ENCODE data around the gene SSB. TPM values are rescaled to one million over a fixed set of nuclear protein-coding genes. Genes with fewer than 3 reads are reported as not detected.

Gene SSB
- total RNA-seq (10 to 100 TPM; 30.7 to 94.2 (median 41.4) TPM), polyA plus RNA-seq (10 to 100 TPM; 60.0 to 76.5 (median 66.6) TPM)
- long read RNA-seq, donor 1, transcript SSB-201 (12 exons, 1,709 nt): major isoform, 8 of 19 reads
- long read RNA-seq, donor 1, partial matches to known transcripts: 6 of 19 reads
- long read RNA-seq, donor 1, other reads (novel, unspliced or antisense): 0 of 19 reads
- long read RNA-seq, donor 2, transcript SSB-206 (4 exons, 619 nt): minor isoform, 5 of 38 reads
- long read RNA-seq, donor 2, transcript SSB-201 (12 exons, 1,709 nt): major isoform, 21 of 38 reads
- long read RNA-seq, donor 2, partial matches to known transcripts: 12 of 38 reads
- long read RNA-seq, donor 2, other reads (novel, unspliced or antisense): 0 of 38 reads
- long read RNA-seq, donor 3, transcript SSB-212 (2 exons, 392 nt): major isoform, 10 of 71 reads
- long read RNA-seq, donor 3, transcript SSB-201 (12 exons, 1,709 nt): minor isoform, 7 of 71 reads
- long read RNA-seq, donor 3, transcript SSB-206 (4 exons, 619 nt): minor isoform, 6 of 71 reads
- long read RNA-seq, donor 3, partial matches to known transcripts: 46 of 71 reads
- long read RNA-seq, donor 3, other reads (novel, unspliced or antisense): 0 of 71 reads
- long read RNA-seq, donor 4, partial matches to known transcripts: 0 of 6 reads
- long read RNA-seq, donor 4, other reads (novel, unspliced or antisense): 0 of 6 reads
- long read RNA-seq, donor 5, transcript SSB-212 (2 exons, 392 nt): minor isoform, 8 of 109 reads
- long read RNA-seq, donor 5, transcript SSB-206 (4 exons, 619 nt): minor isoform, 5 of 109 reads
- long read RNA-seq, donor 5, transcript SSB-201 (12 exons, 1,709 nt): major isoform, 13 of 109 reads
- long read RNA-seq, donor 5, partial matches to known transcripts: 83 of 109 reads
- long read RNA-seq, donor 5, other reads (novel, unspliced or antisense): 0 of 109 reads
- long read RNA-seq, donor 6: 0 reads
- long read RNA-seq, donor 7, transcript SSB-212 (2 exons, 392 nt): major isoform, 10 of 115 reads
- long read RNA-seq, donor 7, transcript SSB-201 (12 exons, 1,709 nt): minor isoform, 8 of 115 reads
- long read RNA-seq, donor 7, transcript SSB-206 (4 exons, 619 nt): minor isoform, 6 of 115 reads
- long read RNA-seq, donor 7, partial matches to known transcripts: 90 of 115 reads
- long read RNA-seq, donor 7, other reads (novel, unspliced or antisense): 0 of 115 reads
- long read RNA-seq, donor 8, transcript SSB-206 (4 exons, 619 nt): minor isoform, 9 of 170 reads
- long read RNA-seq, donor 8, transcript SSB-212 (2 exons, 392 nt): major isoform, 14 of 170 reads
- long read RNA-seq, donor 8, transcript SSB-201 (12 exons, 1,709 nt): major isoform, 14 of 170 reads
- long read RNA-seq, donor 8, partial matches to known transcripts: 130 of 170 reads
- long read RNA-seq, donor 8, other reads (novel, unspliced or antisense): 0 of 170 reads
- long read RNA-seq, donor 9, transcript SSB-212 (2 exons, 392 nt): major isoform, 17 of 149 reads
- long read RNA-seq, donor 9, transcript SSB-206 (4 exons, 619 nt): minor isoform, 6 of 149 reads
- long read RNA-seq, donor 9, transcript SSB-201 (12 exons, 1,709 nt): minor isoform, 6 of 149 reads
- long read RNA-seq, donor 9, partial matches to known transcripts: 119 of 149 reads
- long read RNA-seq, donor 9, other reads (novel, unspliced or antisense): 0 of 149 reads
- long read RNA-seq, donor 10, transcript SSB-201 (12 exons, 1,709 nt): major isoform, 10 of 30 reads
- long read RNA-seq, donor 10, partial matches to known transcripts: 19 of 30 reads
- long read RNA-seq, donor 10, other reads (novel, unspliced or antisense): 0 of 30 reads

DNA sequence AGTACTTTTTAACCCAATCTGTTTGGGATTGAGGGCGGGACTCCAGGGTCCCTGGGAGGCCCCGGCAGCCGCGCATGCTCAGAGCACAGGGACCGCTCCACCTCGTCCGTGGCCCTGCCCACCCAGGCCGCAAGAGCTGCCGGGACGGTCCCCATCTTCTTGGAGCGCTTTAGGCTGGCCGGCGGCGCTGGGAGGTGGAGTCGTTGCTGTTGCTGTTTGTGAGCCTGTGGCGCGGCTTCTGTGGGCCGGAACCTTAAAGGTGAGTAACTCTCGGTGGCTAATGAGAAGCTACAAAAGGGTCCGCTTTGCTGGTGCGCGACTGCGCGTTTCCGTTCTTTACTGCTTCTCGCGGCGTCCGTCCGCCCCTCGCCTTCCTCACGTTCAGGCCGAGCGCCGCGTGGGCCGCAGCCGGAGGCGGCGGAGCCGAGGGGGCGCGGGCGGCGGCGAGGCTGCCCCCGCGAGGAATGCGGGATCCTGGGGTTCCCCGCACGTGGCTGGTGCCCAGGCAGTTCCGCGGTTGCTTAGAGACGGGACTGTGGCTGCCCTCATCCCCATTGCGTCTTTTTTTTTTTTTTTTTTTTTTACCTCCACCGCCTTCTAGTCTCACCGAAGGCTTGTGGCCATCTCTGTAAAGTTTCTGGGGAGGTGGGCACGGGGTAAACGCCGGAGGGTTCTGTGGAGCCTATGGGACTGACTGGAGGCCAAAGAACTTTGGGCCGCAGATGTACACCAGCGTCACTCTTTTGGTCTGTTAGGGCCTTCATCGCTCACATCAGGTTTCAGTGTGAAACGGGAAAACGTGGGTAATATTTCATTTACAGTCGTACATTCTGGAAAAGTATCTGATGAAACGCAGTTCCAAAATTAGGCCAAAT, at the start of gene SSB:
Gene SSB (plus strand): TSS at position 154 of the 875 bp plus-strand sequence. CDS start 2,090 bp downstream, outside the sequence.
- Histone ChIP-seq H3K4me3 (peak within 1 kb of the TSS; percentile 74 to 93 (median 82)), H3K4me1 (peaks cover 8 to 49% (median 27%) of the 10 kb centered on the region in 4 donors), H3K27ac (peak within 1 kb of the TSS; percentile 85 to 91 (median 87)), H3K27me3 (no peaks in the 10 kb centered on the region), H3K9me3 (no peaks in the 10 kb centered on the region), H3K36me3 (peaks cover 10 to 31% (median 24%) of the 10 kb centered on the region in 4 donors)
- intact Hi-C loops (cut with DNase I; ENCODE audit: low total_unique reads): no loop called here
- DNase-seq: peak; percentile 90 to 97
- no peak for TF ChIP-seq POLR2A (IDR thresholded peaks at IDR 0.05)
- TF ChIP-seq, protein P1, sequence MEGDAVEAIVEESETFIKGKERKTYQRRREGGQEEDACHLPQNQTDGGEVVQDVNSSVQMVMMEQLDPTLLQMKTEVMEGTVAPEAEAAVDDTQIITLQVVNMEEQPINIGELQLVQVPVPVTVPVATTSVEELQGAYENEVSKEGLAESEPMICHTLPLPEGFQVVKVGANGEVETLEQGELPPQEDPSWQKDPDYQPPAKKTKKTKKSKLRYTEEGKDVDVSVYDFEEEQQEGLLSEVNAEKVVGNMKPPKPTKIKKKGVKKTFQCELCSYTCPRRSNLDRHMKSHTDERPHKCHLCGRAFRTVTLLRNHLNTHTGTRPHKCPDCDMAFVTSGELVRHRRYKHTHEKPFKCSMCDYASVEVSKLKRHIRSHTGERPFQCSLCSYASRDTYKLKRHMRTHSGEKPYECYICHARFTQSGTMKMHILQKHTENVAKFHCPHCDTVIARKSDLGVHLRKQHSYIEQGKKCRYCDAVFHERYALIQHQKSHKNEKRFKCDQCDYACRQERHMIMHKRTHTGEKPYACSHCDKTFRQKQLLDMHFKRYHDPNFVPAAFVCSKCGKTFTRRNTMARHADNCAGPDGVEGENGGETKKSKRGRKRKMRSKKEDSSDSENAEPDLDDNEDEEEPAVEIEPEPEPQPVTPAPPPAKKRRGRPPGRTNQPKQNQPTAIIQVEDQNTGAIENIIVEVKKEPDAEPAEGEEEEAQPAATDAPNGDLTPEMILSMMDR (IDR thresholded peaks at IDR 0.05): no peak
- peak; percentile 65 to 90 (median 89) for TF ChIP-seq POLR2AphosphoS5 (IDR thresholded peaks at IDR 0.05)
- 0 to 1% (median 0%) methylated on average over 57 to 67 of the region's 67 CpGs for WGBS, 5 donors

DNA sequence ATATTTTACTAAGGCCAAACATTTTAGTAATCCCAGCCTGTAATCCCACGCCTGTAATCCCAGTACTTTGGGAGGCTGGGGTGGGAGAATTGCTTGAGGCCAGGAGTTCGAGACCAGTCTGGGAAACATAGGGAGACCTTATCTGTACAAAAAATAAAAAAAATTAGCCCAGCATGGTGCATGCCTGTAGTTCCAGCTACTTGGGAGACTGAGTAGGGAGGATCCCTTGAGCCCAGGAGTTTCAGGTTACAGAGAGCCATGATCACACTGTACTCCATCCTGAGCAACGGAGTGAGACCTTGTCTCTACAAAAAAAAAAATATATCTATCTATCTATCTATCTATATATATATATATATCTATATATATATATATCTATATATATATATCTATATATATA, 45.9 kb upstream of the SSB start:
- DNase-seq: no peak
- Histone ChIP-seq H3K4me3 (no peak overlapping the region), H3K36me3 (peaks cover 0 to 9% (median 2%) of the 10 kb centered on the region in 4 donors), H3K27me3 (no peaks in the 10 kb centered on the region), H3K4me1 (no peaks in the 10 kb centered on the region), H3K9me3 (no peaks in the 10 kb centered on the region), H3K27ac (no peak overlapping the region)
- intact Hi-C loops (cut with DNase I; ENCODE audit: low total_unique reads): no loop called here
- 87 to 95% (median 92%) methylated on average over 3 of the region's 3 CpGs for WGBS, 5 donors
- no peak for TF ChIP-seq POLR2A (IDR thresholded peaks at IDR 0.05)
- TF ChIP-seq, protein P1 (IDR thresholded peaks at IDR 0.05): no peak

DNA sequence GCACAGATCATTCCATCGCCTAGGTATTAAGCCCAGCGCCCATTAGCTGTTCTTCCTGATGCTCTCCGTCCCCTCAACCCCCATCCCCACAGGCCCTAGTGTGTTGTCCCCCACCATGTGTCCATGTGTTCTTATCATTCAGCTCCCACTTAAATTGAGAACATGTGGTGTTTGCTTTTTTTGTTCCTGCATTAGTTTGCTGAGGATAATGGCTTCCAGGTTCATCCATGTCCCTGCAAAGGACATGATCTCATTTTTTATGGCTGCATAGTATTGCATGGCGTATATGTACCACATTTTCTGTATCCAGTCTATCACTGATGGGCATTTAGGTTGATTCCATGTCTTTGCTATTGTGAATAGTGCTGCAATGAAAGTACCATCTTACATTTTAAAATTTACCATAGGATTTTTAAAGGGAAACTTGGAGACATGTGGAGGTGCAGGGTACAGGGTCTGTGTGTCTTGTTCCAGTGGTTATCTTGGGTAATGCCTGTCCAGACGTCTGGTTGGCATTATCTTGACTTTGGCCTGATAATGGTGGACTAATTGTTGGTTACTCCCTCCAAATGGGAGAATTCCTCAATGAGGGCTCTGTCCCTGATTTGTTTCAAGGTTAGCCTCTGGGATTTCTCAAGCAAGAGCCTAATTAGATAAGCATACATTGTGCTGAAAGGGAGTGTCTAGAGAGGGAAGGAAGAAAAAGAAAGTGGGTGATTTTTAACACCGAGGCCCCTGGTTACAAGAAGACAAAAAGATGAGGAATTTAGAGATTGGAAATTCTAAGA, 43.4 kb upstream of the SSB start:
- peaks cover 0 to 3% (median 0%) of the 10 kb centered on the region in 4 donors for H3K36me3 ChIP-seq
- 61 to 78% (median 66%) methylated on average over 6 of the region's 6 CpGs for WGBS, 5 donors
- TF ChIP-seq, protein P1 (IDR thresholded peaks at IDR 0.05): no peak
- no peak for TF ChIP-seq EP300 (IDR thresholded peaks at IDR 0.05)
- no peak for TF ChIP-seq POLR2A (IDR thresholded peaks at IDR 0.05)
- H3K4me1 ChIP-seq: no peaks in the 10 kb centered on the region
- intact Hi-C loops (cut with DNase I; ENCODE audit: low total_unique reads): no loop called here
- no peaks in the 10 kb centered on the region for H3K27me3 ChIP-seq
- H3K27ac ChIP-seq: no peak overlapping the region
- H3K9me3 ChIP-seq: no peaks in the 10 kb centered on the region
- DNase-seq: no peak
- no peak overlapping the region for H3K4me3 ChIP-seq
